Glomerular endothelial cell (primary cell): ENCODE data around the gene MAF. TPM values are rescaled to one million over a fixed set of nuclear protein-coding genes. Genes with fewer than 3 reads are reported as not detected.
A peak's percentile ranks its signal among the peaks of the same experiment; 100 is the strongest.

Source experiments
- DNase-seq: peaks from one replicate; pipeline ENCODE4 v3.0.0-alpha.2; 2011; ENCODE audit warnings: low read depth, low spot score; ENCODE audit errors: extremely low read depth
- total RNA-seq: library from RNA; depleted of rRNA; stranded (reverse); fragments of >200 nt; gene quantifications from 2 replicates; pipeline ENCODE4 v1.2.3, GENCODE V29; 2015

MAF gene
- total RNA-seq = 12.0 and 17.0 TPM in 2 replicates

GRCh38 chr16:79600638-79601091 lies at the start of gene MAF:
MAF (minus strand) TSS chr16:79600737; CDS start chr16:79599902, 835 bp downstream.
- DNase-seq = peak; percentile 36

GRCh38 chr16:79648826-79649225 lies 48.3 kb upstream of the MAF start:
- DNase-seq = no peak

GRCh38 chr16:79647586-79647985 lies 47.0 kb upstream of the MAF start:
- DNase-seq = no peak

GRCh38 chr16:79645701-79646100 lies 45.2 kb upstream of the MAF start:
- DNase-seq = no peak

- DNase-seq = no peak
These were observed 44.6 kb upstream of the MAF start for GRCh38 chr16:79644971-79645667.

- no peak for DNase-seq
These were observed 42.1 kb upstream of the MAF start for GRCh38 chr16:79642652-79643051.

- no peak for DNase-seq
These were observed 40.2 kb upstream of the MAF start for GRCh38 chr16:79640513-79641360.

GRCh38 chr16:79639576-79640311 lies 39.2 kb upstream of the MAF start:
- no peak for DNase-seq

GRCh38 chr16:79638386-79638785 lies 37.8 kb upstream of the MAF start:
- no peak for DNase-seq

GRCh38 chr16:79635488-79635887 lies 35.0 kb upstream of the MAF start:
- no peak for DNase-seq

- DNase-seq = no peak
These were observed 33.8 kb upstream of the MAF start for GRCh38 chr16:79634298-79634697.

- no peak for DNase-seq
These were observed 31.8 kb upstream of the MAF start for GRCh38 chr16:79632289-79632688.

- DNase-seq = no peak
These were observed 28.5 kb upstream of the MAF start for GRCh38 chr16:79628988-79629387.

GRCh38 chr16:79628501-79628975 lies 28.0 kb upstream of the MAF start:
- DNase-seq = no peak

GRCh38 chr16:79627092-79627491 lies 26.6 kb upstream of the MAF start:
- DNase-seq = no peak

GRCh38 chr16:79625738-79626137 lies 25.2 kb upstream of the MAF start:
- no peak for DNase-seq

- DNase-seq = no peak
These were observed 23.3 kb upstream of the MAF start for GRCh38 chr16:79623824-79624223.

GRCh38 chr16:79623062-79623461 lies 22.5 kb upstream of the MAF start:
- no peak for DNase-seq

- no peak for DNase-seq
These were observed 20.5 kb upstream of the MAF start for GRCh38 chr16:79621027-79621426.

- DNase-seq = no peak
These were observed 18.1 kb upstream of the MAF start for GRCh38 chr16:79618692-79619050.

GRCh38 chr16:79618041-79618691 lies 17.6 kb upstream of the MAF start:
- DNase-seq = no peak
